B cell (primary cell): ENCODE data around the gene HOPX. TPM values are rescaled to one million over a fixed set of nuclear protein-coding genes. Genes with fewer than 3 reads are reported as not detected.

Experiments used
- ATAC-seq: fragments of 200-7000 bp; cut with Tn5 transposase; one replicate; pipeline ENCODE4 v1.10.0; 2021; ENCODE audit warnings: low read depth, mild to moderate bottlenecking, moderate number of reproducible peaks, moderate library complexity
- CTCF ChIA-PET: fragments of 350-600 bp; sonication (Branson Sonifier 250); formaldehyde crosslinking; loops from one replicate; lab custom pipeline; 2021; ENCODE audit warnings: antibody characterized with exemption, inconsistent platforms; lab: Charles Lee
- POLR2A ChIA-PET: fragments of 350-600 bp; sonication (Branson Sonifier 250); formaldehyde crosslinking; loops from one replicate; lab custom pipeline; 2021; ENCODE audit warnings: antibody characterized with exemption; lab: Charles Lee
- DNase-seq: peaks from one replicate; pipeline ENCODE4 v3.0.0; 2013
- H2AFZ ChIP-seq: 2 replicates; pipeline ENCODE4 v1.6.1; 2012; ENCODE audit warnings: mild to moderate bottlenecking, low read depth, low read length; ENCODE audit not compliant: insufficient read depth, poor library complexity, severe bottlenecking
- H3K27ac ChIP-seq, 2 donors: 1 replicate in 1 of 2; 2 replicates in 1 of 2; pipeline ENCODE4 v1.5.1; 2012 to 2013; ENCODE audit warnings: low read length in 2 of 2, mild to moderate bottlenecking in 2 of 2, moderate library complexity in 1 of 2
- H3K27me3 ChIP-seq, 4 experiments: fragments of 200-600 bp in 1 of 4; sonication (generic) in 1 of 4; replicated peaks in 1 of 4; 1 replicate in 2 of 4; 2 replicates in 2 of 4; pipeline versions ENCODE4 v1.6.1 to v1.7.0; 2013 to 2016; ENCODE audit warnings: low read length in 3 of 4, mild to moderate bottlenecking in 2 of 4, mixed read lengths in 1 of 4, moderate library complexity in 1 of 4; ENCODE audit not compliant: insufficient read depth in 4 of 4, control insufficient read depth in 3 of 4; ENCODE audit errors: control extremely low read depth in 1 of 4
- H3K36me3 ChIP-seq, 2 experiments: replicated peaks in 1 of 2; 1 replicate in 1 of 2; 2 replicates in 1 of 2; pipeline versions ENCODE4 v1.6.1 to v1.7.1; 2013; ENCODE audit warnings: low read length in 1 of 2; ENCODE audit not compliant: insufficient read depth in 2 of 2, control insufficient read depth in 1 of 2; ENCODE audit errors: control extremely low read depth in 1 of 2, extremely low read depth in 1 of 2
- H3K4me1 ChIP-seq, 2 donors: fragments of 200-600 bp in 1 of 2; sonication (generic) in 1 of 2; 1 replicate in 1 of 2; 2 replicates in 1 of 2; pipeline versions ENCODE4 v1.5.1 to v1.6.1; 2013 to 2017; ENCODE audit warnings: low read length in 2 of 2; ENCODE audit not compliant: control insufficient read depth in 2 of 2, insufficient read depth in 2 of 2
- H3K4me2 ChIP-seq: replicated peaks from 2 replicates; pipeline ENCODE3; 2012; ENCODE audit warnings: mild to moderate bottlenecking, low read depth, low read length; ENCODE audit not compliant: poor library complexity, severe bottlenecking
- H3K4me3 ChIP-seq, 5 experiments: fragments of 200-600 bp in 1 of 5; sonication (generic) in 1 of 5; 1 replicate in 3 of 5; 2 replicates in 2 of 5; pipeline versions ENCODE4 v1.5.1 to v1.7.0; 2011 to 2016; ENCODE audit warnings: low read length in 4 of 5, mild to moderate bottlenecking in 4 of 5, low read depth in 2 of 5, control low read depth in 1 of 5, moderate library complexity in 1 of 5; ENCODE audit not compliant: insufficient read depth in 1 of 5; ENCODE audit errors: control extremely low read depth in 1 of 5, extremely low read depth in 1 of 5
- H3K79me2 ChIP-seq: fragments of 200-600 bp; sonication (generic); one replicate; pipeline ENCODE4 v1.6.0; 2016; ENCODE audit warnings: low read length; ENCODE audit not compliant: control insufficient read depth, insufficient read depth
- H3K9ac ChIP-seq: fragments of 200-600 bp; sonication (generic); 2 replicates; pipeline ENCODE4 v1.6.1; 2017; ENCODE audit warnings: mild to moderate bottlenecking, low read length, moderate library complexity
- H3K9me3 ChIP-seq, 3 donors: one replicate each; pipeline versions ENCODE4 v1.6.1 to v1.7.1; 2013; ENCODE audit warnings: low read length in 2 of 3; ENCODE audit not compliant: control insufficient read depth in 2 of 3, insufficient read depth in 1 of 3; ENCODE audit errors: control extremely low read depth in 1 of 3
- H4K20me1 ChIP-seq: 2 replicates; pipeline ENCODE4 v1.6.0; 2012; ENCODE audit warnings: mild to moderate bottlenecking, low read length; ENCODE audit not compliant: insufficient read depth, control insufficient read depth, poor library complexity, severe bottlenecking
- H3K27ac Mint-ChIP-seq: one replicate; pipeline ENCODE4 v1.8.0; 2021; ENCODE audit warnings: mixed read lengths
- H3K27me3 Mint-ChIP-seq: one replicate; pipeline ENCODE4 v1.8.0; 2021; ENCODE audit warnings: mixed read lengths
- H3K4me1 Mint-ChIP-seq: one replicate; pipeline ENCODE4 v1.8.0; 2021; ENCODE audit warnings: mixed read lengths
- H3K4me3 Mint-ChIP-seq: one replicate; pipeline ENCODE4 v1.8.0; 2021; ENCODE audit warnings: mixed read lengths
- H3K9me3 Mint-ChIP-seq: one replicate; pipeline ENCODE4 v1.8.0; 2022; ENCODE audit warnings: mixed read lengths; ENCODE audit not compliant: insufficient read depth
- EZH2 ChIP-seq: IDR thresholded peaks from 2 replicates; pipeline ENCODE4 v1.6.1; 2012; ENCODE audit warnings: borderline replicate concordance, low read depth, mild to moderate bottlenecking, moderate library complexity, low read length; ENCODE audit not compliant: insufficient read depth, poor library complexity, severe bottlenecking
- WGBS: methylation state at CpG from one replicate; pipeline ENCODE4 v1.1.5; 2013; ENCODE audit warnings: missing lambda C conversion rate; ENCODE audit not compliant: insufficient coverage; 5-methylcytosine and 5-hydroxymethylcytosine counted together
- intact Hi-C: fragments of 100-400 bp; cut with micrococcal nuclease; formaldehyde crosslinking; loops from one replicate; pipeline ENCODE4 v1.10.0; 2022
- polyA plus RNA-seq: library from polyadenylated mRNA; depleted of rRNA; stranded (reverse); fragments of >200 nt; gene quantifications from 2 replicates; pipeline ENCODE4 v1.2.3, GENCODE V29; 2012
- total RNA-seq, 2 donors: library from RNA; stranded (reverse); fragments of 120-200 nt in 1 of 2; gene quantifications; 1 replicate in 1 of 2; 2 replicates in 1 of 2; pipeline versions ENCODE4 v1.2.3 to v1.2.4, GENCODE V29; 2013 to 2022
- TF ChIP-seq, protein P1 (sequence below): fragments of 200-600 bp; IDR thresholded peaks from one replicate; pipeline ENCODE4 v1.8.0; 2022; ENCODE audit warnings: antibody characterized with exemption, mild to moderate bottlenecking

The HOPX gene
- total and polyA plus RNA-seq, 2 donors (not counting 1 experiment from before 2014, with no cell fraction given) = 7.4 to 29.2 TPM

DNA sequence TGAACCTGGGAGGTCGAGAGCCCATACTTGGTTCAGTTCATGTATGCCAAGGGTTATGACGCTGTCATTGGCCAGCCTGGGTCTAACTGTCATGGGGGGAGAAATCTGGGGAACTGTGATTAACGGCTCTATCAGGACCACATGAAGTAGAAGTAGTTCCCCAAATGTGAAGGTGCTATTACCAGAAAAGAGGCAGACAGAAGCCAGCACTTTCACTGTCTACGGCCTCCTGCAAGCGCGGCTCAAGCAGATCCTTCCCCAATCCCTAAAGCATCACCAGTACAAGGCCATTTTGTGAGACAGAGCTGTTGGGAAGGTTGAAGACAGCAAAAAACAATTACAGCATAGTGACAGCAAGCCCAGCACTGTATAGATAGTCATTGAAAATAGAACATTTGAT, 37.5 kb downstream of the HOPX start:
- H4K20me1 ChIP-seq = no peaks in the 10 kb centered on the region
- TF ChIP-seq, protein P1, sequence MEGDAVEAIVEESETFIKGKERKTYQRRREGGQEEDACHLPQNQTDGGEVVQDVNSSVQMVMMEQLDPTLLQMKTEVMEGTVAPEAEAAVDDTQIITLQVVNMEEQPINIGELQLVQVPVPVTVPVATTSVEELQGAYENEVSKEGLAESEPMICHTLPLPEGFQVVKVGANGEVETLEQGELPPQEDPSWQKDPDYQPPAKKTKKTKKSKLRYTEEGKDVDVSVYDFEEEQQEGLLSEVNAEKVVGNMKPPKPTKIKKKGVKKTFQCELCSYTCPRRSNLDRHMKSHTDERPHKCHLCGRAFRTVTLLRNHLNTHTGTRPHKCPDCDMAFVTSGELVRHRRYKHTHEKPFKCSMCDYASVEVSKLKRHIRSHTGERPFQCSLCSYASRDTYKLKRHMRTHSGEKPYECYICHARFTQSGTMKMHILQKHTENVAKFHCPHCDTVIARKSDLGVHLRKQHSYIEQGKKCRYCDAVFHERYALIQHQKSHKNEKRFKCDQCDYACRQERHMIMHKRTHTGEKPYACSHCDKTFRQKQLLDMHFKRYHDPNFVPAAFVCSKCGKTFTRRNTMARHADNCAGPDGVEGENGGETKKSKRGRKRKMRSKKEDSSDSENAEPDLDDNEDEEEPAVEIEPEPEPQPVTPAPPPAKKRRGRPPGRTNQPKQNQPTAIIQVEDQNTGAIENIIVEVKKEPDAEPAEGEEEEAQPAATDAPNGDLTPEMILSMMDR = no peak
- no peak for TF ChIP-seq EZH2
- CTCF ChIA-PET = no interaction called here
- H3K27me3 Mint-ChIP-seq = no peaks in the 10 kb centered on the region
- H3K4me1 ChIP-seq = no peaks in the 10 kb centered on the region
- H3K79me2 ChIP-seq = no peaks in the 10 kb centered on the region
- H3K4me1 Mint-ChIP-seq = no peaks in the 10 kb centered on the region
- H3K9me3 Mint-ChIP-seq = peaks cover 5% of the 10 kb centered on the region
- H3K27ac Mint-ChIP-seq = no peak overlapping the region
- no peaks in the 10 kb centered on the region for H3K36me3 ChIP-seq
- WGBS = 93% methylated on average over 2 of the region's 6 CpGs
- no peak overlapping the region for H2AFZ ChIP-seq
- H3K27me3 ChIP-seq = no peaks in the 10 kb centered on the region
- no peak overlapping the region for H3K4me3 Mint-ChIP-seq
- POLR2A ChIA-PET = no interaction called here
- no peak for ATAC-seq
- H3K27ac ChIP-seq = no peak overlapping the region
- H3K9me3 ChIP-seq = peaks cover 0 to 12% (median 8%) of the 10 kb centered on the region in 3 donors
- no peak overlapping the region for H3K9ac ChIP-seq
- no peak overlapping the region for H3K4me2 ChIP-seq
- no peak overlapping the region for H3K4me3 ChIP-seq
- no peak for DNase-seq
- intact Hi-C loops = no loop called here

DNA sequence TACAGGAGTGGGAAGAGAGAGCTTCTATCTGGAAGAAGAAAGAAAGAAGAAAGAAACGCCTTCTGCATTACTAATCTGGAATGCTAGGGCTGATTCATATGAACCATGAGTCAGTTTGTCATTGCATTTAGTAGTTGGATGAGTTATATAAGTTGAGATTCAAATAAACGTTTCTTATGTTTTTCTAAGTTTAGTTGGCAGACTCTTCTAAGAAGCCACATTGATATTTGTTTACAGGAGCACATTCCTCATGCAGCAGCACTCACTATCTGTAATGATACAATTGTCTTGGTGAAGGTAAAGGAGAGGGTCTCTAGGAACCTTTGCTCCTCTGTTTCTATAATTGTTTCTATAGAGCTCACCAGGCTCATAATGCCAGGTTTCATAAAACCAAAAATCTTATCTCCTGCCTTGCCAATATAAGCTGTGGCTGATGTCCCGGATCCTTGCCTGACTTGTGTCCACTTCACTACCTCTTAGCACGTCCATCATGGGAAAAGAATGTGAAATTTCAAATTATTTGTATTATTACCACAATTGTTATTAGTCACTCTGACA, 39.5 kb downstream of the HOPX start:
- no peak overlapping the region for H2AFZ ChIP-seq
- H3K4me3 ChIP-seq = no peak overlapping the region
- H3K4me1 ChIP-seq = no peaks in the 10 kb centered on the region
- no CpG with 5 or more reads among the region's 4 CpGs for WGBS
- no peak overlapping the region for H3K27ac ChIP-seq
- no peaks in the 10 kb centered on the region for H4K20me1 ChIP-seq
- Mint-ChIP-seq H3K9me3 (peaks cover 5% of the 10 kb centered on the region), H3K27me3 (no peaks in the 10 kb centered on the region), H3K4me3 (no peak overlapping the region), H3K4me1 (no peaks in the 10 kb centered on the region), H3K27ac (no peak overlapping the region)
- ChIA-PET CTCF (interaction anchor here (0.7 kb wide), 1 partner anchor 198 kb away, joined by 3 read pairs; no protein-coding TSS in a partner anchor), POLR2A (no interaction called here)
- DNase-seq = no peak
- no peak overlapping the region for H3K4me2 ChIP-seq
- H3K9ac ChIP-seq = no peak overlapping the region
- no peaks in the 10 kb centered on the region for H3K27me3 ChIP-seq
- peaks cover 0 to 9% (median 6%) of the 10 kb centered on the region in 3 donors for H3K9me3 ChIP-seq
- intact Hi-C loops = no loop called here
- H3K36me3 ChIP-seq = no peaks in the 10 kb centered on the region
- ATAC-seq = no peak
- H3K79me2 ChIP-seq = no peaks in the 10 kb centered on the region
- no peak for TF ChIP-seq EZH2
- TF ChIP-seq, protein P1 = no peak
